Stomach (tissue), 9 donors: ENCODE results near the gene TCN2. TPM values are rescaled to one million over a fixed set of nuclear protein-coding genes. Genes with fewer than 3 reads are reported as not detected.

ENCODE experiments used
- DNase-seq, 2 donors: peaks; one replicate each; pipeline versions ENCODE4 v3.0.0 to v3.0.0-alpha.2; 2013 to 2019
- H3K27ac ChIP-seq, 5 donors: fragments of 200-600 bp in 4 of 5; sonication (generic) in 4 of 5; one replicate each; pipeline ENCODE4 v1.5.1; 2013 to 2019; ENCODE audit warnings: mild to moderate bottlenecking in 1 of 5, moderate library complexity in 1 of 5
- H3K27me3 ChIP-seq, 3 donors: fragments of 200-600 bp; sonication (generic); one replicate each; pipeline ENCODE4 v1.5.1; 2017 to 2019; ENCODE audit warnings: mixed run types in 1 of 3
- H3K36me3 ChIP-seq, 4 donors: fragments of 200-600 bp; sonication (generic); 1 replicate in 3 of 4; 2 replicates in 1 of 4; pipeline ENCODE4 v1.5.1; 2016 to 2019
- H3K4me1 ChIP-seq, 4 donors: fragments of 200-600 bp; sonication (generic); one replicate each; pipeline ENCODE4 v1.5.1; 2016 to 2019
- H3K4me3 ChIP-seq, 4 donors: fragments of 200-600 bp; sonication (generic) in 3 of 4; one replicate each; pipeline ENCODE4 v1.5.1; 2016 to 2019; ENCODE audit warnings: mild to moderate bottlenecking in 1 of 4
- H3K9me3 ChIP-seq, 4 donors: fragments of 200-600 bp; sonication (generic); one replicate each; pipeline ENCODE4 v1.5.1; 2016 to 2019
- CTCF ChIP-seq, 7 experiments: fragments of 450-650 bp in 4 of 7; fragments of 200-600 bp in 3 of 7; sonication (generic) in 3 of 7; IDR thresholded peaks; one replicate each; pipeline ENCODE4 v1.5.1; 2016 to 2019; ENCODE audit warnings: antibody characterized with exemption in 7 of 7, control low read depth in 2 of 7, mild to moderate bottlenecking in 1 of 7
- EP300 ChIP-seq: sonication (generic); formaldehyde crosslinking; IDR thresholded peaks from one replicate; pipeline ENCODE4 v1.6.1; 2017; ENCODE audit warnings: antibody characterized with exemption
- POLR2A ChIP-seq, 4 donors: fragments of 450-650 bp; IDR thresholded peaks; one replicate each; pipeline ENCODE4 v1.6.1; 2016; ENCODE audit warnings: antibody characterized with exemption in 4 of 4, control low read depth in 2 of 4, mild to moderate bottlenecking in 1 of 4, moderate library complexity in 1 of 4
- POLR2AphosphoS5 ChIP-seq, 3 donors: sonication (generic); formaldehyde crosslinking; IDR thresholded peaks; one replicate each; pipeline ENCODE4 v1.6.1; 2016; ENCODE audit warnings: antibody characterized with exemption in 3 of 3
- WGBS, 5 donors: extraction: QIAGEN DNeasy Blood & Tissue Kit in 3 of 5; methylation state at CpG; one replicate each; pipeline versions ENCODE4 v1.1.5 to v1.1.7; 2013 to 2018; 5-methylcytosine and 5-hydroxymethylcytosine counted together
- intact Hi-C: fragments of 100-400 bp; cut with DNase I; formaldehyde crosslinking; loops from one replicate; pipeline ENCODE4 v1.15.1; 2023; ENCODE audit warnings: low total_unique reads
- polyA plus RNA-seq, 3 donors: library from polyadenylated mRNA; stranded (reverse); fragments of 200-250 nt; gene quantifications; one replicate each; pipeline ENCODE4 v1.2.3, GENCODE V29; 2013
- total RNA-seq, 5 donors: library from RNA; depleted of rRNA; stranded (reverse); fragments of >200 nt; gene quantifications; one replicate each; pipeline versions ENCODE4 v1.1.0 to v1.2.3, GENCODE V29; 2014 to 2016
- donor health status: healthy with polysubstance abuse.
- donor health status: Bipolar disorder and iron deficiency.
- donor health status: healthy.

The TCN2 gene
- total and polyA plus RNA-seq, 8 donors: 1.4 to 16.3 (median 4.2) TPM

GRCh38 chr22:30649430-30650007 lies 42.5 kb downstream of the TCN2 start:
- intact Hi-C loops: no loop called here
- H3K4me1 ChIP-seq: peaks cover 9 to 29% (median 26%) of the 10 kb centered on the region in 4 donors
- H3K36me3 ChIP-seq: peaks cover 0 to 12% (median 11%) of the 10 kb centered on the region in 4 donors
- no peaks in the 10 kb centered on the region for H3K9me3 ChIP-seq
- WGBS, 5 donors: 19 to 61% (median 35%) methylated on average over 5 to 7 of the region's 7 CpGs
- no peak overlapping the region for H3K4me3 ChIP-seq
- TF ChIP-seq EP300 (no peak), POLR2AphosphoS5 (IDR thresholded peaks at IDR 0.05) (peak in 1 of 3 donors; percentile 62), CTCF (IDR thresholded peaks at IDR 0.05) (peak in 1 of 7 experiments; percentile 12), POLR2A (IDR thresholded peaks at IDR 0.05) (no peak)
- no peaks in the 10 kb centered on the region for H3K27me3 ChIP-seq
- H3K27ac ChIP-seq: peak overlapping the region; percentile 8 to 69 (median 52)
- peak; percentile 78 to 92 for DNase-seq

GRCh38 chr22:30650508-30651116 lies 43.6 kb downstream of the TCN2 start:
- no peaks in the 10 kb centered on the region for H3K27me3 ChIP-seq
- no peak for TF ChIP-seq POLR2A (IDR thresholded peaks at IDR 0.05)
- TF ChIP-seq EP300: no peak
- TF ChIP-seq POLR2AphosphoS5 (IDR thresholded peaks at IDR 0.05): no peak
- no peak for TF ChIP-seq CTCF (IDR thresholded peaks at IDR 0.05)
- no peak overlapping the region for H3K4me3 ChIP-seq
- H3K27ac ChIP-seq: peak overlapping the region in 3 of 5 donors; percentile 4 to 45 (median 9)
- WGBS, 5 donors: 25 to 54% (median 48%) methylated on average over 4 to 5 of the region's 5 CpGs
- peak; percentile 32 to 72 for DNase-seq
- peaks cover 9 to 29% (median 26%) of the 10 kb centered on the region in 4 donors for H3K4me1 ChIP-seq
- intact Hi-C loops: no loop called here
- peaks cover 0 to 12% (median 11%) of the 10 kb centered on the region in 4 donors for H3K36me3 ChIP-seq
- no peaks in the 10 kb centered on the region for H3K9me3 ChIP-seq

- Histone ChIP-seq H3K27ac (no peak overlapping the region), H3K4me3 (no peak overlapping the region), H3K36me3 (peaks cover 0 to 7% (median 1%) of the 10 kb centered on the region in 4 donors), H3K9me3 (no peaks in the 10 kb centered on the region), H3K4me1 (peaks cover 9 to 26% (median 24%) of the 10 kb centered on the region in 4 donors), H3K27me3 (no peaks in the 10 kb centered on the region)
- WGBS, 5 donors: 84 to 94% (median 93%) methylated on average over 2 of the region's 2 CpGs
- DNase-seq: no peak
- intact Hi-C loops: no loop called here
- TF ChIP-seq EP300 (no peak), POLR2AphosphoS5 (IDR thresholded peaks at IDR 0.05) (no peak), POLR2A (IDR thresholded peaks at IDR 0.05) (no peak), CTCF (IDR thresholded peaks at IDR 0.05) (no peak)
Observed at GRCh38 chr22:30652852-30653251, 45.9 kb downstream of the TCN2 start.

- TF ChIP-seq EP300 (no peak), POLR2A (IDR thresholded peaks at IDR 0.05) (no peak), CTCF (IDR thresholded peaks at IDR 0.05) (no peak), POLR2AphosphoS5 (IDR thresholded peaks at IDR 0.05) (no peak)
- peaks cover 3 to 16% (median 13%) of the 10 kb centered on the region in 4 donors for H3K4me1 ChIP-seq
- intact Hi-C loops: no loop called here
- WGBS, 5 donors: 95 to 98% (median 96%) methylated on average over 14 of the region's 14 CpGs
- peaks cover 0 to 12% (median 1%) of the 10 kb centered on the region in 4 donors for H3K36me3 ChIP-seq
- DNase-seq: no peak
- no peaks in the 10 kb centered on the region for H3K27me3 ChIP-seq
- no peaks in the 10 kb centered on the region for H3K9me3 ChIP-seq
- H3K27ac ChIP-seq: no peak overlapping the region
- no peak overlapping the region for H3K4me3 ChIP-seq
Observed at GRCh38 chr22:30654361-30654760, 47.4 kb downstream of the TCN2 start.
